NCI-H2081 (cell line): ENCODE data around the gene DARS2.

Experiments used
- DNase-seq, 2 experiments: peaks; one replicate each; lab custom pipeline; 2025; lab: John Stamatoyannopoulos, UW

DARS2 gene

DNA sequence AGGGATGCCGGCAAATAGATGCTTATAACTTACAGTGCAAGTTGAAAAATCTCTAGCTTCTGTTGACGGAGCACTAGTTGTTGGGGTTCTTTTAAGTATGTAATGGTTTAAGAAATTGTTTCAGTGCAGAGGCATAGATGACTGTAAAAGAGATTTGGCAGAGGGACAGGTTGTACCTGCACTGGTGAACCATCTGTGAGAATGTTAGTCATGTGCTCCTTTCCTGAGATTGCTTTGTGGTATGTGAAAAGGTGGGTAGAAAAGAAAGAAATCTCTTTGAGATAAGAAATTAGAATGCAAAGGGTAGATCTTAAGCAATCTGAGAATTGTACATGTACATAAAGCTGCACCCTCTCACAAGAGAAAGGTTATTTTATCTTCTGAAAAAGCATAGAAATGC, 63.2 kb downstream of the DARS2 start:
- no peak for DNase-seq

DNA sequence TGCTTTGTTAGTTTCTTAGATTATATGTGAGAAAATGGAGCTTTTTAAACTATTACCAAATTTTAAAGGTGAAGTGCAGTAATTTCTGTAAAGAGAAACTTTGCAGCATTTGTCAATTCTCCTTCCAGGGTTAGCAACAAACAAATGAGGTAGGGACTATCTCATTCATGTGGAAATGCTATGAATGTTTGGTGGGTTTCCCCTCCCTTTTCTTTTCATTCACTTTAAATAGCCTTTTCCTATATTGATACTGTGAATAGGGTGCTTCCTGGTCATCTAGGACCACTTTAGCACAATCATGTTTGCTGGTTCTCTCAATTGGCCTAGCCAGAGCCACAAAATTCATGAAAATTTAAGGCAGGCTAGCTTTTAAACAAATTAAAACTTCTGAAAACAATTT, 64.3 kb downstream of the DARS2 start:
- DNase-seq = no peak

DNA sequence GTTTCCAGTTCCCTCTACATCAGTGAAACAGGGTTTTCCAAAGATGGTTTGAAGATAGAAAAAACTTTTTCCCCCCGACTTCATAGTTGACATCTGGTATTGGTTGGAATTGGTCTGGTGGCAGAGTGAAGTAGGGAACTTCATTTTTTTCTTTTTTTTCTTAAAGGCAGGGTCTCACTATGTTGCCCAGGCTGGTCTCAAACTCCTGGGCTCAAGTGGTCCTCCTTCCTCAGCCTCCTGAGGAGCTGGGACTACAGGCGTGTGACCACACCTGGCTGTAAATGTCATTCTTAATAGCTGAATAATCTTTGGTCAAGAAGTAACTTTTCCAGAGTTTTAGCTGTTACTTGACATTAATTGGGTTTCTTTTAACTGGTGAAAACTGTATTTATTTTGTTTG, 65.4 kb downstream of the DARS2 start:
- no peak for DNase-seq

DNA sequence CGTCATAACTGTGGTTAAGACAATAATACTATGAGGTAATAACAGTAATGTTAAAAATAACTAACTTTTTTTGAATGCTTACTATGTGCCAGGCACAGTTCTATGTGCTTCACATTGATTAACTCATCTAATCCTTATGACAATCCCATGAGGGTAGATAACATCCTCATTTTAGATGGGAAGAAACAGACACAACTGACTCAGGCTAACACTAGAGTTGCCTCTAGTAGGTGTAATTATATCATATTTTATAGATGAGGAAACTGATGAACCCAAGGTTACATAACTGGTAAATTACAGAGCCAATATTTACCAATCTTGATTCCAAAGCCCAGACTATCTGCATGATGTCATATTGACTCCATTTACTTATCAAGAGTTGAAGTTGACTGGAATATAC, 69.1 kb downstream of the DARS2 start:
- DNase-seq = no peak

DNA sequence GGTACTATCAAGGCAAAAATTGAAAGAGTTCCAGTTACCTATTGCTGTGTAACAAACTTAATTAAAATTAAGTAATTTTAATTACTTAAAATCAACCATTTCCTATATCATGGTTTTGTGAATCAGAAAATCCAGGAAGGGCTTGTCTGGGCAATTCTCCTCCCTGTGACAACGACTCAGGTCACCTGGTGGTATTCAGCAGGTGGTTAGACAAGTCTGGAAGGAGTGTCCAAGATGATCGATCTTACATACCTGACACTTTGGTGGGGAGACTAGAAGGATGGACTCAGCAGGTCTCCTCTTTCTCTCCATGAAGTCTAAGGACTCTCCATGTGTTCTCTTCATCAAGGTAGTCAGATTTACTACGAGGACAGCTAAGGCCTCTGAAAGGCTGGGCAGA, 69.7 kb downstream of the DARS2 start:
- DNase-seq = no peak

DNA sequence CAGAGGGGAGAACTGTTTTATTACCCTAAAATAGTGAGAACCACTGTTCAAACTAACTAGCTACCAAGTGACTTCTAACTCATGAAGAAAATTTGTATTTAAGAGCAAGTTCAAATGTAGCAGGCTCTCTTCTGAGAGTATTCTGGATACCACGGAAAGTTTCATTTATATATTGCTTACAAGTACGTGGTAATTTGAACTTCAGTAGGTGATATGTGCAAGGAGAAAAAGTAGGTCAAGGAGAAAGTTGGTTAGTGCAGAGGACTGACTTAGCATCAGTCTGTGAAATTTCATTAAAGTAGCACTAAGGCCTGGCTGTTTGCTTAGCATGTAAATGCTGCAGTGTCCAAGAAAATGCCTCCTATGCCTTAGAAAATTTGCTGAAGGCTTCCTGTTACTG, 76.0 kb downstream of the DARS2 start:
- no peak for DNase-seq

DNA sequence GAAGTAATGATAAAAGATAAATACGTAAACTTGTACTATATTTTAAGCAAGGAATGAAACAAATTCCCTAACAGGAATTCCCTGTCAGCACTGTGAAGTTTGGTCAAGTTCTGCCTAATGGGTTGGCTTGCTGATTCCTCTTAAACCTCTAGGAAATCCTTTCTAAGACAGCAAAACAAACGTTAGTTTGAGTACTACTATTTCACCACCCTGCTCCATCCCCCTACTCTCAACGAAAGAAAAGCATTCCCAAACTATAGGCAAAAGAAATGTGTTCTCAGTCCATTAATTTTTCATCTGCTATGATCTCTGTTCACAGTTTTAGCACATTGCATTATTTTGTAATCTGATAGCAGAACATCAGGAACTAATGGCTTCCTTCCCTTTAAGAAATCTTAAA, 76.5 kb downstream of the DARS2 start:
- DNase-seq = no peak

DNA sequence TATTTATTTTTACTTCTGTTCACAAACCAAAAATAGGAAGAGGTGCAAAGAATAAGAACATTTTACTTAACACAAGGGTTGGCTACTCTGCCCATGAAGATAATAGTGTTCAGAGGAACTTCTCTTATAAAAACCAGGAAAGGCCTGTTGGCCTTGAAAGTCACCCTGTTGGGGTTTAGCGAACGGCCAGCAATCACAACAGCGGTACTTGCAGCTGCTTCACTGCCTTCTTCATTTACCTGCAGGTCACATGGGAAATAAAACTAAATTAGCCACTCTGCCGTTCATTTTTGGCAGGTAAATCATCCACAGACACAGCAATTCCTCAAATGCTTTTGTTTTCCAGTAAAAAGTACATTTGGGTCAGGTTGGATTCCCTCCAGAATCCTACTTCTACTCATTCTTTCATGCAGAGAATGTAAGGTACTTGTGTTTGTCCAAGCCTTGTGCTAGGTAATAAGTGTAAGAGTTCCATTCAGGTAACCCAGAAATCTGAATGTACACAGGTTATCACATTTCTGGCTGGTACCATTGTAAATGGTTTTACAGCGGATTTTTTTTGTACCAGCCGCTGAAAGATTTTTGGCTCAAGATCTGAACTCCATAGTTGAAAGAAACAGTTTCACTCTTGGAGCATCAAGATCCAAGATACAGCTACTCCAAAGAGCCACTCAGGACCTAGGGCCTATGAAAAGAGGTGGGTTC, 79.5 kb downstream of the DARS2 start:
- DNase-seq = peak; percentile 8 to 72
